A673 (cell line): ENCODE measurements around the gene TEN1.

Source experiments
- CTCF ChIP-seq: fragments of 300-800, 200-600 bp; sonication (generic); conservative IDR thresholded peaks from 2 replicates; pipeline ENCODE4 v1.5.1; 2017; ENCODE audit warnings: low read depth, mild to moderate bottlenecking, antibody characterized with exemption, low read length, moderate library complexity, mixed read lengths
- EZH2 ChIP-seq: fragments of 200-600 bp; sonication (generic); IDR thresholded peaks from 2 replicates; pipeline ENCODE4 v1.6.1; 2017; ENCODE audit warnings: borderline replicate concordance, low read depth, mild to moderate bottlenecking, mixed read lengths, antibody characterized with exemption, low read length; ENCODE audit not compliant: poor library complexity, severe bottlenecking

DNA sequence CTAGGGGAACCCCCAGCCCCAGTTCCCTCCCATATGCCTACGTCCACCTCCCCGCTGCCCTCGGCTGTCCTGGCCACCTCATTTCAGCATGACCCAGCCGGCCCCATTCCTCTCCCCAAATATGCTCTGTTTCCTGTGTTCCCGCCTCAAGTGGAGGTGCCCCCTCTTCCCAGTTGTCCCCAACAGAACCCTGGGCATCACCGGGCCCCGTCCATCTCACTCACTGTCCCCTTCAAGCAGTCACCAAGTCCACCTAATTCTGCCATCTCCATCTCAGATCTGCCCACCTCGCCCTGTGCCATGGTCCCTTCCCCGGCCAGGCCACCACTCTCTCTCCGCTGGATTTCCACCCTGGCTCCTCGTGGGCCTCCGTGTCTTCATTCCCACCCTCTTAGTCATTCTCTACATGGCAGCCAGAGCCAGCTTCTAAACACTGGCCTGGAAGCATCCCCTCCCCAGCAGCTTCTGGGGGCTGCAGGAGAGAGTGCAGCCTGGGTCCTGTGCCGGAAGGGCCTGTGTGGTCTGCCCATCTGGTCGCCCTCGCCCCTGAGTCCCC, 34.4 kb downstream of the TEN1 start:
- TF ChIP-seq CTCF (no peak), EZH2 (no peak)
